BE2C (cell line): ENCODE data around the gene EPB41L5.

Experiments
- DNase-seq: peaks from one replicate; pipeline ENCODE4 v3.0.0-alpha.2; 2020
- H3K27me3 ChIP-seq: fragments of 250-450 bp; sonication (Bioruptor Pico); 2 replicates; pipeline ENCODE4 v1.5.1; 2020; ENCODE audit warnings: mild to moderate bottlenecking
- H3K36me3 ChIP-seq: fragments of 250-450 bp; sonication (Bioruptor Pico); 2 replicates; pipeline ENCODE4 v1.5.1; 2020; ENCODE audit warnings: mild to moderate bottlenecking
- H3K4me1 ChIP-seq: fragments of 250-450 bp; sonication (Bioruptor Pico); 2 replicates; pipeline ENCODE4 v1.5.1; 2020
- H3K4me3 ChIP-seq: 2 replicates; pipeline ENCODE4 v1.5.1; 2011; ENCODE audit warnings: low read depth, low read length
- H3K9me3 ChIP-seq: fragments of 250-450 bp; sonication (Bioruptor Pico); 2 replicates; pipeline ENCODE4 v1.5.1; 2020
- CTCF ChIP-seq: IDR thresholded peaks from 2 replicates; pipeline ENCODE4 v1.5.1; 2012; ENCODE audit warnings: mild to moderate bottlenecking, low read depth, low read length

The EPB41L5 gene

GRCh38 chr2:120174963-120175581 lies 162.2 kb downstream of the EPB41L5 start:
- Histone ChIP-seq H3K27me3 (no peaks in the 10 kb centered on the region), H3K36me3 (no peaks in the 10 kb centered on the region), H3K4me1 (peaks cover 3% of the 10 kb centered on the region; the same call in 1 of the 2 replicates), H3K9me3 (no peaks in the 10 kb centered on the region), H3K4me3 (no peak overlapping the region)
- TF ChIP-seq CTCF: peak; percentile 62
- DNase-seq: no peak

GRCh38 chr2:120176526-120176925 lies 163.6 kb downstream of the EPB41L5 start:
- TF ChIP-seq CTCF: no peak
- H3K36me3 ChIP-seq: no peaks in the 10 kb centered on the region

GRCh38 chr2:120177001-120177621 lies 164.2 kb downstream of the EPB41L5 start:
- no peak for TF ChIP-seq CTCF
- no peak overlapping the region for H3K4me3 ChIP-seq
- no peaks in the 10 kb centered on the region for H3K27me3 ChIP-seq
- H3K9me3 ChIP-seq: no peaks in the 10 kb centered on the region
- no peaks in the 10 kb centered on the region for H3K36me3 ChIP-seq
- no peak for DNase-seq
- H3K4me1 ChIP-seq: peaks cover 3% of the 10 kb centered on the region; the same call in 1 of the 2 replicates

More at GRCh38 chr2:120176526-120176925, 163.6 kb downstream of the EPB41L5 start:
- no peaks in the 10 kb centered on the region for H3K27me3 ChIP-seq
- no peaks in the 10 kb centered on the region for H3K9me3 ChIP-seq
- H3K4me1 ChIP-seq: peaks cover 3% of the 10 kb centered on the region; the same call in 1 of the 2 replicates
- H3K4me3 ChIP-seq: no peak overlapping the region
- DNase-seq: no peak

DNA sequence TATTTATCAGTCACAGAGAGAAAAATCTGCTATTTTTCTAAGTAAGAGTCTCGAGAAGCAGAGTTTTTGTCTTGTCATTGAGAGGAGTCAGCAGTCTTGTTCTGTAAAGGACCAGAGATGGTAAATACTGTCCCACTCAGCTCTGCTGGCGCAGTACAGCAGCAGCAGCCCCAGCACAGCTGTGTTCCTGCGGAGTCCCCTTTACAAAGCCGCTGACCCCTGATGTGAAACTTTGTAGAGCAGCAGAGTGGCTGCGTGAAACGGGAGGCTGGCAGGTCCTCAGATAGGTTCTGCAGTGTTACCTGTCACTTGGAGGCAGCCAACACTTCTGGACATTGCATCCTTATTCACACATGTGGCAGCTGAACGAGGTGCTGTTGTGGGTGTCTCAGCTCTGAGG lies 165.1 kb downstream of the EPB41L5 start:
- DNase-seq: no peak
- Histone ChIP-seq H3K9me3 (no peaks in the 10 kb centered on the region), H3K4me3 (no peak overlapping the region), H3K27me3 (no peaks in the 10 kb centered on the region), H3K36me3 (no peaks in the 10 kb centered on the region), H3K4me1 (peaks cover 3% of the 10 kb centered on the region; the same call in 1 of the 2 replicates)
- TF ChIP-seq CTCF: no peak

DNA sequence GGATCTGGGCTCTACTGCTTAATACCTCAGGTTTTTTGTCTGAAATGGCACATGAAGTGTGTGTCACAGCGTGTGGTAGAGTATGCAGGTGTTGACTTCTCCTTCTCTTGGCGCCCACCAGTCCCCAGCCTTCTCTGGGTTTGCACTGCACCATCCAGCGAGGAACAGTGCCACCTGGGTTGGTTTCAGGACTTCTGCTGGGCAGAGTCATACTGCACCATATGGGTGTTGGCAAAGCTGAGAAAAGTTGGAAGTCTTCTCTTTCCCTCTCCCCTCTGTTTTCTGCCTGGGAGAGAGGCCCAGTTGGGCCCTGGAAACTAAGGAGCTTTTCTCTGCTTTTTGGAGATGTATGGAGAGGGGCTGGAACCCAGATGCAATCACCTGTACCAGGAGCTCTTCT lies 166.5 kb downstream of the EPB41L5 start:
- TF ChIP-seq CTCF: no peak
- H3K4me3 ChIP-seq: no peak overlapping the region
- no peaks in the 10 kb centered on the region for H3K27me3 ChIP-seq
- no peaks in the 10 kb centered on the region for H3K9me3 ChIP-seq
- no peaks in the 10 kb centered on the region for H3K36me3 ChIP-seq
- no peak for DNase-seq
- H3K4me1 ChIP-seq: peaks cover 3% of the 10 kb centered on the region; the same call in 1 of the 2 replicates

DNA sequence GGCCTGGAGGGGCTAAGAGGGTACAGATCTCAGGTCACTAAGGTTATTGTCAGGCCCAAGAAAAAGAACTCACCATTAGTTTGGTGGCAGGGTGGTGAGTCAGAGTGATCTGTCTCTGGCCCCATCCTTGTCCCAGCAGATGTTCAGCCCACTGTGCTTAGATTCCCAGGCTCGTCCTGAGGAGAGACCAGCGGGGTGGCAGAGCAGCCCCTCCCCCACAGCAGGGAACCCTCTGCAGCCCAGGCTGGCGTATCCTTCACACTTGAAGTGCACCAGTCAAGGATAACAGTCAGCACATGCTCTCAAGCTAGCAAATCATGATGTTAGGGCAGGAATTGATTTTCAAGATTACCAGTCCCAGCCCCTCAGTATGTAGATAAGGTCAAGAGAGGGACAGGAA lies 167.2 kb downstream of the EPB41L5 start:
- Histone ChIP-seq H3K4me1 (no peaks in the 10 kb centered on the region), H3K36me3 (no peaks in the 10 kb centered on the region), H3K27me3 (no peaks in the 10 kb centered on the region), H3K9me3 (no peaks in the 10 kb centered on the region), H3K4me3 (no peak overlapping the region)
- TF ChIP-seq CTCF: no peak
- no peak for DNase-seq
